ENCODE results near the gene SIDT1.
"Not testable (repeated sequence)": the region's sequence is repeated elsewhere in the genome, so short reads cannot be mapped to it uniquely, and the experiment has no call there.

SIDT1 gene

GRCh38 chr3:113634782-113635474 lies 102.6 kb downstream of the SIDT1 start:
- DNase-seq (ENCODE audit: low read depth in 3 of 3): no peak

DNA sequence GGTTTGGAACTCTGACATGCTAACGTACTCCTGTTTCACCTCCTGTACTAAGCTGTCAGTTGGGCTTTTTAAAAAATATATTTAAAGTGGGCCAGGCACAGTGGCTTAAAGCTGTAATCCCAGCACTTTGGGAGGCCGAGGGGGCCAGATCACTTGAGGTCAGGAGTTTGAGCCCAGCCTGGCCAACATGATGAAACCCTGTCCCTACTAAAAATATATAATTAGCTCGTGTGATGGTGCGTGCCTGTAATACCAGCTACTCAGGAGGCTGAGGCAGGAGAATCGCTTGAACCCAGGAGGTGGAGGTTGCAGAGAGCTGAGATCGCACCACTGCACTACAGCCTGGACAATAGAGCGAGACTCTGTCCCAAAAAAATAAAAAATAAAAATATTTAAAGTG lies 103.7 kb downstream of the SIDT1 start:
- DNase-seq (ENCODE audit: low read depth in 3 of 3): not testable (repeated sequence)

DNA sequence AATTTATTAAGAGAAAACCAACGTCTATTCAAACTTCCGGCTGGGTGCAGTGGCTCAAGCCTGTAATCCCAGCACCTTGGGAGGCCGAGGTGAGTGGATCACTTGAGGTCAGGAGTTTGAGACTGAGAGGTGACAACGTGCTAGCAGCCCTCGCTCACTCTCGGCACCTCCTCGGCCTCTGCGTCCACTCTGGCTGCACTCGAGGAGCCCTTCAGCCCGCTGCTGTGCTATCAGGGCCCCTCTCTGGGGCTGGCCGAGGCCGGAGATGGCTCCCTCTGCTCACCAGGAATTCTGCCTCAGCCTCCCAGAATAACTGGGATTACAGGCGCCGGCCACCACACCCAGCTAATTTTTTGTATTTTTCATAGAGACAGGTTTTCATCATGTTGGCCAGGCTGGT lies 105.4 kb downstream of the SIDT1 start:
- no peak for DNase-seq (ENCODE audit: low read depth in 3 of 3)

DNA sequence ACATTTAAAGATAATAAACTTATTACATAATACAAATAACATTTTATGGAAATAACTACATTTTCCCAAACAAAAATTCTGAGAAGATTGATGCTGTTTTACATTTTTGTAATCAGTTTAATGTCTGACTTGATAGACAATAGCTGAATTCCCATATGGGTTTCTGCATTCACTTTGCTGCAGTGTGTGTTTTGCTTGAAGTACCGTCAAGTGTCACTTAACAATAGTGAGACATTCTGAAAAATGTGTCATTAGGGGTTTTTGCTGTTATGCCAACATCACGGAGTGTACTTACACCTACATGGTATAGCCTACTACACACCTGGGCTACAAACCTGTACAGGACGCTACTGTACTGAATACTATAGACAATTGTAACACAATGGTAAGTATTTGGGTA lies 106.6 kb downstream of the SIDT1 start:
- no peak for DNase-seq (ENCODE audit: low read depth in 3 of 3)

GRCh38 chr3:113643583-113643982 lies 111.2 kb downstream of the SIDT1 start:
- no peak for DNase-seq (ENCODE audit: low read depth in 3 of 3)

- DNase-seq (ENCODE audit: low read depth in 3 of 3): no peak
Measured at GRCh38 chr3:113648524-113648923, 116.2 kb downstream of the SIDT1 start.

DNA sequence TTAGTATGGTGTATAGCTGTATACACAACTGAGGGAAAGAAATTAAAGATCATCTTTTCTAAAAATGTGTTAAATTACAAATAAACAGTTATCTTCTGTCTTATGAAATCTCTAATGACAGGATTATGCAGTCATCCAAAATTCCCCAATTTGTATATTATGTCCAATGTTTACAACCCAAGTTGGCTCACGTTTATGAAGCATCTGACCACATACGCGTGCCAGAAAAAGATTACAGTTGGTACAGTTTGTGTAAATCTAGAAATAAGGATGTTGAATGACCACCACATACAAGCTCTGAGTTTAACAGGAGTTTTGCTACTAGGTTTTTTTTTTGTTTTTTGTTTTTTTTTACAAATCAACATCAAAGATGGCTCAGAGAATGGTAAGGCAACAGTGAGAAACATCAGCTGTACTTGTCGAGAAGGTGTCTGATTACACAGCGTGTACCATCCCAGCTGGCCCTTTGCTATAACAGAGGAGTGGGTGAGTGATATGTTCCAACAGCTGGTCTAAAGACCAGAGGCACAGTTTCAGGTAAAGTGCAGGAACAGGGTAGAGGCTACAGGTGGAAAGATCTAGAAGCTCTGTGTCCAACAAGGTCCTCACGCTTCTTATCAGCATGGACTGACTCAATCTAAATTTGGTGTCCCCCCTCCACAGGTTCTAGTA lies 117.0 kb downstream of the SIDT1 start:
- DNase-seq (ENCODE audit: low read depth in 3 of 3): no peak

DNA sequence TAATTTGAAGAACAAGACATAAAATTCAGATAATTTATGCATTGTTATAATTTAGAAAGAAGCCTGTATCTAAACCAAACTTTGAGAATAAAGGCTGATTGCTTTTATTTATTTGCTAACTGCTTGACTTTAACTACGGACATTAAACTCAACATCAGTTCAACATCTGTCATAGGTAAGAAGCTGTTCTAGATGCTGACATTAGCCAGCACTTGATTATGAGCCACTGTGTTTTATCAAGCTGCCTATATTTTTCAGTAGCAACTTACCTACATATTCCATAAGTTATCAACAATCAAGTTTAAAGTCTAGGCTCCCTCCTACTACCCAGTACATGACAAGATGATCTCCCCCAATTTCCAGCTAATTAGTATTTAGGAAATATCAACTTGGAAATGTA lies 122.0 kb downstream of the SIDT1 start:
- no peak for DNase-seq (ENCODE audit: low read depth in 3 of 3)

DNA sequence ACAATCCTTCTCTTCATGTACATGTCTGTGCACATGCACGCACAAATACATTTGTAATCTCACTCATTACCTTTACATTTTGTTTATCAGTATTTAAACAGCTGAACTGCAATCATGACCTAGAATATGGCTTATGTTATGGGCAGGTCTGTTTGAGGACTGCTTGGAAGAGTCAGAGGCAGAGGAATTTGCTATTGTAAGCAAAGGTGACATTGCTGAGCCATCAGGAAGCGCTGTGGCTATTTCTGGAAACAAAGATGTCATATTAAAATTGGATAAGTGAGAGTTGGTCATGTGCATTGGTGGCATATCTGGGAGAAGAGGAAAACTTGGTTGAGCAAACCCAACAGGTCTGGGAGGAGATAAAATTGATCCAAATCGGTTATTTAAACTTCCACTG lies 122.5 kb downstream of the SIDT1 start:
- no peak for DNase-seq (ENCODE audit: low read depth in 3 of 3)

DNA sequence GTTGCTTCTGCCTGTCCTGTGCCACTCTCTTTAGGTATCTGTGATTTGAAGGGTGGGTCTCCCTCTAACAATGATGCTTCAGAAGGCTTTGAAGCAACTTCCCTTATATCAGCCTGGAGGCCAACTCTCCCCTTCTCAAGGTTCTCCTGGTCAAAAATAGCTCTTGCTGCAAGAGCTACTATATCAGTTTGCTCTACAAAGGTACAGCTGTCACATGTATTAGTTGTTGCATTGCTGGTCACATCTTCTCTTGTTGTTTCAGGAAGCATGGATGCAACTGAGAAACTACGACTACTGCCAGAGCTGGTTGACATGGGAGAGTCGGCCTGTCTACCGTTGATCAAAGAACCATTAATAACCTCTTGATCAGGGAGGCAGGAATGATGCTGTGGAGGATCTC lies 125.8 kb downstream of the SIDT1 start:
- no peak for DNase-seq (ENCODE audit: low read depth in 3 of 3)

- no peak for DNase-seq (ENCODE audit: low read depth in 3 of 3)
Measured at GRCh38 chr3:113659101-113659541, 126.8 kb downstream of the SIDT1 start.

DNA sequence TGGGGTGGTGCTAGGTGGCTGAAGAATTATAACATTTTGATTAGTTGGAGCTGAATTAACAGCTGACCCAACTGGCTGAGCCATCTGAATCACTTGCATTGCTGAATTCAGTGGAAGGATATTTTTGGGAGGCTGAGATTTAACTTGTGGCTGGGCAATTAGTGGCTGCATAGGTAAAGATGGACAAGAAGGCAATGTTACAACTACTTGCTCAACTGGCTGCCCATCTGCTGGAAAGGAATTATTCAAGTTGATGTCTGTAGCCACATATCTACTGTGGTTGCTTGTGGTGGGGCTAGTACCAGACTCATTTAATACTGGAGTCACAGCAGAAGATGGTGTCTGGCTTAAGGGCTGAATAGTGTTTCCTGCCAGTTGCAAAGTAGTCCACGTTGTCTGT lies 127.6 kb downstream of the SIDT1 start:
- DNase-seq (ENCODE audit: low read depth in 3 of 3): no peak

DNA sequence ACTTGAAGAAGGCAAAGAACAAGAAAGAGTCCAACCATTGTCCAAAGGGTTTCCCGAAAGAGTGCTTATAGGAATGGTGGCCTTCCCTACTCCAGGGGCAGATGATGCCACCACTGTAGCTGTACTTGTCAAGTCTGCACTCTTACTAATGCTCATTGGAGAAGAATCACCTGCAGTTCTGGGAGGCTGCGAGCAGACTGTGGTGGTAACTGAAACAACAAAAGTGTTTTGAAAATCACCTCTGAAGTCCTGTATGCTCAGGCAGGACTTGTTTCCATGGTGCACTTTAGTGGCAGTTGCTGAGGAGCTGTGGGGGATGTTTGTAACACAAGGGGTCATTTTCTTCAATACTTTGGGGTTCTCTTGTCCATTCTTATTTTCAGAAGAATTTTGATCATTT lies 128.1 kb downstream of the SIDT1 start:
- DNase-seq (ENCODE audit: low read depth in 3 of 3): no peak

DNA sequence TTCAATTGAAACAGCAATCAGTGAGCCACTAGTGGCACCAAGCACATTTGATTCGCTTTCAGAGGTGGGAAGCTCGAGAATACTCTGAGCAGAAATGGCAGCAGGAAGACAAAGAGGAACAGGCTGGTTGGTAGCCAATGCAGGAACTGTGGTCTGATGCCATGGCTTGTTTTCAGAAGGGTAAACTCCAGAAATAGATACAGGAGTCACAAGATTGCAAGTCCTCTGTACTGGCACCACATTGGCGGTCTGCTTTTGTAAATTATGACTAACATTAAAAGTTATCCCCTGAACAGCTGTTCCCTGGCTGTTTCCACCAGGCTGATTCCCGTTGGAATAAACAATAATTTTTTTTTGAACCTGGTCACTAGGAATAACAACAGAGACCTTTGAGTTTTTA lies 128.5 kb downstream of the SIDT1 start:
- DNase-seq (ENCODE audit: low read depth in 3 of 3): no peak

DNA sequence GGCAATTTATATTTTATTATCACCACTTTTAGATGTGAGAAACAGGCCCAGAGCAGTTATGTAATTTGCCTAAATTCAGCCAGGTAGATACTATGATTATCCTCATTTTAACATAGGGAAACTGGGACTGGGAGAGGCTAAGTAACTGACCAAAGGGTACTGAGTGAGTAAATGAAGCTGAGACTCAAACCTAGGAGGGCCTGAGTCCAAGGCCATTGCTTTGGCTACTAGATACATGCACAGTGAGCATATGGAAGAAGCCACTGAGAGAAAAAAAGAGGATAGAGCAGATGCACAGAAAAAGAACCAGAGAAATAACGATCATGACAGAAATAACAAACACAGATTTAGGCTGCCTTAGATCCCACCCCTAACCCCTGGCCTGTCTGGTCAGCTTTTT lies 130.5 kb downstream of the SIDT1 start:
- no peak for DNase-seq (ENCODE audit: low read depth in 3 of 3)

DNA sequence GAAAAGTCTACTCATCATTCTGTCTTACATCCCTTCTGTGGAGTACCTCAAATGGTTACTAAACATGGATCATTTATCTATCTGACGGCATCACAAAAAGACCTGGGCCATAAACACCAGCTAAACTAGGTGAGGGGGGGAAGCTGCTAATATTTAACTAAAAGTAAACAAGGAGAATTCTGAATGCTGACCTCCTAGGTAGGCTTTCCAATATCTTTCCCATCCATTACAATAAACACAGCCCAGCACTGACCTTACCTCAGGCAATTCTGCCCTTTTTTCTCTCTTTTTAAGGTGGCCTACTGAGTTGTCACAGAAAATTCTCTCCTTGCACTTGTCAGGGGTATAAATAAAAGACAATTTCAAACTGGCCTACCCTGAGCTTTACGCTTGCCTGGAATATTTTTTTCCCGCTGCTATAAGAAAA lies 131.0 kb downstream of the SIDT1 start:
- no peak for DNase-seq (ENCODE audit: low read depth in 3 of 3)

DNA sequence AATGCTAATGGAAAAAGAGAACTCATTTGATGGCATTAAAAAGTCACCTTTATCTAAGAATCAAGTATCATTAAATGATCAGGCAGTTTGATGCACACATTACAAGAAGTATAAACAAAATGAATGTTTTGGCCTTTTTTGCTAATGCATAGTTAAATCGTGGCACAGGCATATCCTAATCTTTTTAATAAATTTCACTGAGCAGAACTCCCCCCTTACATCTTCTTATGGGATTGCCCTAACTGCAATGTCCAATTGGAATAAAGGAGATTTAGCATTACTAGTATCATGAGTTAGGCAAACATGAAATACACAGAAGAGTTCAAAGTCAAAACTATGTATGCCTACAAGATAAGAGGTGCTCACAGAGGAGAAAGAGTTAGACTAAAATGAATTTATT lies 131.4 kb downstream of the SIDT1 start:
- DNase-seq (ENCODE audit: low read depth in 3 of 3): no peak

GRCh38 chr3:113664523-113665094 lies 132.3 kb downstream of the SIDT1 start:
- no peak for DNase-seq (ENCODE audit: low read depth in 3 of 3)

DNA sequence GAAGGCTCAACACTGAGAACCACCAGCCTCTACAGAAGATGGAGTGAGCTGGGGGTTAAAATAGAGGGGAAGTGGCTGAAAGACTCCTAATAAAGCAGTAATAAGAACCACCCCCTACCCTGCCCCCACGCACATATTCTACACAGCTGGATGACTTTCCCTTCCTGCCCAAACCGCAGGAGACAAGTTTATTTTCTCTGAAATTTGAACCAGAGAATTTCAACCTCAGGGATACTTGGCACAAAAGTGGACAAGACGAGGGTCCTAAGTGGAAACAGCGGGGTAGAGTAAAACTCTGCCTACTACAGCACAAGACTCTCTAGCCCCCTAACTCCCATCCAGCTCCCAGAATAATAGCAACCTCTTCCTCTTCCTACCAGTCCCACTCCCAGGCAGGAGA lies 135.7 kb downstream of the SIDT1 start:
- DNase-seq (ENCODE audit: low read depth in 3 of 3): no peak

DNA sequence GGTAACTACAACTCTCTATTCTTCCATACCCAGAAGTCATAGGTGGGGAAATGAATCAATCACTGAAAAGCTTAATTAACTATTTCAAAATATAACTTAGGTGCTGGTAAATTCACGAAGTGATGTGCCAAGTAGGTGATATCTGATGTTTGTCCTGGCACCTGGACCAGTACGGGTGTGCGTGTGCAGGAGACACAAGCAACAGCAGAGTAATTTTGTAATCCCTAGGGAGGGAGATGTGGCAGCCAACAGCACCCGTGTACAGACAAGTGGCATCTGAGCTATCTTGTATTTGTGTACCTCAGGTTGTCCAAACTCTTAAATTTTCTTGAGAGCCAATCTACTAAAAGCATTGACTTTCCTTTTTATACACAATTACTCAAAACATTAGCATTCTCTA lies 141.2 kb downstream of the SIDT1 start:
- DNase-seq (ENCODE audit: low read depth in 3 of 3): no peak

- no peak for DNase-seq (ENCODE audit: low read depth in 3 of 3)
Measured at GRCh38 chr3:113676261-113676660, 143.9 kb downstream of the SIDT1 start.

DNA sequence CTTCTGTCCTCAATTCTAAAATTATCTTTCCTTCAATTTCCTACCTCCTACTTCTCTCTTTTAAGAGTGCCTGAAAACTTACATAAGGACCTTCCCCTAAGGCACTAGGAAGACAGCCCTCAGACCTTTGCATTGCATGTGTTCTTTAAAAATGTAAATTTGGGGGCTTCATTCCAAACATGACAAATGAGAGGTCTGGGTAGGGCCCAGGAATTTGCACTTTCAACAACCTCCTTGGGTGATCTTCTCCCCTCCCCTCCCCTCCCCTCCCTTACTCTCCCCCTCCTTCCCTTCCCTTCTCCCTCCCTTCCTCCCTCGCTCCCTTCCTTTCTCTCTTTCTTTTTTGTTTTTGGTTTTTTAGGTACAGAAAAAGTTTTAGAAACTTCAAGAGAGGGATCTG lies 145.4 kb downstream of the SIDT1 start:
- DNase-seq (ENCODE audit: low read depth in 3 of 3): no peak

GRCh38 chr3:113678773-113679172 lies 146.4 kb downstream of the SIDT1 start:
- no peak for DNase-seq (ENCODE audit: low read depth in 3 of 3)
